ENCODE measurements around the gene LRIG2.
"Not testable (repeated sequence)": the region's sequence is repeated elsewhere in the genome, so short reads cannot be mapped to it uniquely, and the experiment has no call there.

The LRIG2 gene

GRCh38 chr1:113072757-113073478 is at the start of gene LRIG2:
Gene LRIG2 (plus strand): TSS chr1:113073198. CDS start chr1:113073407, 209 bp downstream.
- ATAC-seq, result peak; percentile 96 to 97

DNA sequence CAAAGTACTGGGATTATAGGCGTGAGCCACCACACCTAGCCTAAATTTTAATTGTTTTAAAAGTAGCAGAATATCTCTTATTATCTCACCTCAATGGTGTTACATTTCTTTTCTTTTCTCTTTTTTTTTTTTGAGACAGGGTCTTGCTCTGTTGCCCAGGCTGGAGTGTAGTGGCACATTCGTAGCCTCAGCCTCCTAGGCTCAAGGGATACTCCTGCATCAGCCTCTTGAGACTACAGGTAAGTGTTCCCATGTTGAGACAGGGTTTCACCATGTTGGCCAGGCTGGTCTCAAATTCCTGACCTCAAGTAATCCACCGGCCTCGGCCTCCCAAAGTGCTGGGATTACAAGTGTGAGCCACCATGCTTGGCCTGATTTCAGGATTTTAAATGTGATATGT is 49.7 kb upstream of the LRIG2 start:
- ATAC-seq, result not testable (repeated sequence)

GRCh38 chr1:113027007-113027406 is 46.0 kb upstream of the LRIG2 start:
- no peak for ATAC-seq

GRCh38 chr1:113027449-113027848 is 45.5 kb upstream of the LRIG2 start:
- ATAC-seq, result no peak

DNA sequence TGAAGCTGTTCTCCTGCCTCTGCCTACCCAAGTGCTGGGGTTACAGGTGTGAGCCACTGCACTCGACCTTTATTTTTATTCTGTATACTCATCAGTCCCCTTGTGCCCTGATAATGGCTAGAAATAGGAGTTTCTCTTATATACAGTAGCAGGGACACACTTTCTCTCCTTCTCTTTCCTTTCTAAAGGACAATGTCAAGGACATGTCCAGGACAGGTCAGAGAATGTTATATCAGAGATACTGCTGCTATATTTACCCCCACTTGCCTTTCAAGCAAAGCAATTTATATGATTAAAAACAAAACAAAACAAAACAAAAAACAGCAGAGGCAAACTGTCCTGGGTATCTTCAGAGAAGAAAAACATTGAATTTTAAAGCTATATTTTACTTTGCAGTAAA is 43.2 kb upstream of the LRIG2 start:
- ATAC-seq, result no peak

GRCh38 chr1:113031171-113031933 is 41.6 kb upstream of the LRIG2 start:
- no peak for ATAC-seq

DNA sequence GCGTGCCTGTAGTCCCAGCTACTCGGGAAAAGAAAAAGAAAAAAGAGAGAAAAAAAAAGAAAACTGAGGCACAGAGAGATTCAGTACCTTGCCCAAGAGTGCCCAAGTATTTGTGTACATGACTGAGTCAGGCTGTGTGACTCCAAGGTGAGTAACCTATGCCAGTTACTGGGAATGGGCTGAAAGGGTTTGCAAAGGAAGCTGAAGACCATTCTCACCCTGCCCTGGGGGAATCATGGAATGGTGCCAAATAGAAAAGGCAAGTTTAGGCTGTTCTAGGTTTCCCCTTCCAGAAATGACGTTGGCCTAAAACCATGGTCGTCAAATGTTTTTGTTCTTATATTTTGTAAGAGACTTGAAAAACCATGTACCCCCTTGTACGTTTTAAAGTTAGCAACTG is 37.9 kb upstream of the LRIG2 start:
- no peak for ATAC-seq

DNA sequence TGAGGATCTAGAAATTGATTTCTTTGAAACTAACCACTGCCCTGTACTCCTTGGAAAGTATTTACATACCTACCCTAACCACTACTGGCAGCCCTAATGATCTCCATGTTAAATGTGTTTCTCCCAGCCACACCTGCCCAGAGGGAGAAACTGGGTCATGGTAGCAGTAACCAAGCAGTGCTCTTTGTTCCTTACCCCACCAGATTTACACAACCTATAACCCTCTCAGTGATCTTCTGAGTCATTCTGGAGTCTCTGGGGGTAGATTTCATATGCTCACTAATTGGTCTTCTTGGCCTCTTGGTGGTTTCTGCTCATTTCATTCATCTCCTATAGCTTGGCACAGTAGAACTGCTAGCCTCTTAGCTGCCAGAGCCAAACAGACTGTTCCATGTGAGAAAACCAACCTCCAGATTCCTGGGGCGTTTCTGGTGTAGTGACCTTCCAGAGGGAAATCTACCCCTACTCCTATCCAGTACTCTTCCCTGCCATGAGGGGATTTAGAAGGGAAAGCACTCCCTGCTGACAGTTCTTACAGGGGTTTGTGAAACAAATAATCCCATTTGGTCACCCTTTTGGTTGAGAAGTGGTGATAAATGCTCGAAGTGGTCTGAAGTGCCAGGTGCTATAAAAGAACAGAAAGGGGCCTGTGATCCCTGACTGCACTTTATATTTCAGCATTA is 36.2 kb upstream of the LRIG2 start:
- ATAC-seq, result no peak

- no peak for ATAC-seq
Observed at GRCh38 chr1:113040041-113040440, 33.0 kb upstream of the LRIG2 start.

GRCh38 chr1:113040718-113041412 is 32.1 kb upstream of the LRIG2 start:
- no peak for ATAC-seq

DNA sequence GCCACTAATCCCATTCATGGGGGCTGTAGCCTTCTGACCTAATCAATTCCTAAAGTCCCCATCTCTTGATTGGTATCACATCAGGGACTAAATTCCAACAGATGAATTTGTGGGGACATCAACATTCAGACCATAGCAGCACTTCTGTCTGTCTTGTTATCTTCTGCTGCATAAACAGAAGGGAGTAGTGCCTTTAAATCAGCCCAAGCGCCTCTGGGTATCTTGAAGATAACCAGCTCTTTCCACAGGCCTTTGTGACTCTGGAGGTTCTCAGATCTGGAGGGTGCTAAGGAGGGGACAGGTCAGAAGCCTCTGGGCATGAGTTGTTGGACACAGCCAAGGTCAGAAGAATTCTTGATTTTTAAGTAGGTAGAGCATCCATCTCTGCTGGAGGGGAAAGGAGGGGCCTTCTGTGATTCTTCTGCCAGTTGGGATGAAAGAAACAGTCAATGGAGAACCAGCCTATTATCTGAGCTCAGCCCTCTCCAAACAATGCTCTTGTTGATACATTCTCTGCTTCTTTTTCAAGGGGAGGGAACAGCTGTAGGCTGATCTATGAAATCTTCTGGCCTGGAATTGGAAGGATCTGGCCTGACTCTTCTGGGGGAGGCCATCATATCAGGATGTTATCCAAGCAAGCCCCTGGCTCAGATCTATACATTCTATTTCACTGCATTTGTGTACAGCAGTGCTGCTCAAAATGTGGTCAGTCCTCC is 31.3 kb upstream of the LRIG2 start:
- no peak for ATAC-seq

- ATAC-seq, result peak in 1 of 2 donors; percentile 14
Observed at GRCh38 chr1:113042285-113043143, 30.5 kb upstream of the LRIG2 start.

GRCh38 chr1:113043144-113043488 is 29.9 kb upstream of the LRIG2 start:
- ATAC-seq, result not testable (repeated sequence)

DNA sequence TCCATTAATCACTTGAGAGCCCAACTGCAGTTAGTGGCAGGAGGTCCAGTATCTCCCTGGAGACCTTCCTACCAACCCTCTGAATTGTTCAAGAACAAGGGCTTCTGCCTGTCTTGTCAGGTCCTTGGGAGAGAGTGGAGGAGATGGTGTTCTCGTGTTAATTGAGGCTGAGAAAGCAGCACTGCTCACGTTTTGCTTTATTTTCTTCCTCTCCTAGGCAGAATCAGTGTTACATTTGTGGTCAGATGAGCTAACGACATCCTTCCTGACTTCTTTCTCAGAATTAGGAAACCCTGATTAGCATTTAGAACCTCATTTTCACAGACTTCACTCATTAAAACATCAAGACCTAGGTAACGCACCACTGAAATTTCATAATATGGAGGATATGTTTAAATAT is 26.4 kb upstream of the LRIG2 start:
- ATAC-seq, result peak; percentile 63 to 77

GRCh38 chr1:113048064-113048463 is 24.9 kb upstream of the LRIG2 start:
- no peak for ATAC-seq

DNA sequence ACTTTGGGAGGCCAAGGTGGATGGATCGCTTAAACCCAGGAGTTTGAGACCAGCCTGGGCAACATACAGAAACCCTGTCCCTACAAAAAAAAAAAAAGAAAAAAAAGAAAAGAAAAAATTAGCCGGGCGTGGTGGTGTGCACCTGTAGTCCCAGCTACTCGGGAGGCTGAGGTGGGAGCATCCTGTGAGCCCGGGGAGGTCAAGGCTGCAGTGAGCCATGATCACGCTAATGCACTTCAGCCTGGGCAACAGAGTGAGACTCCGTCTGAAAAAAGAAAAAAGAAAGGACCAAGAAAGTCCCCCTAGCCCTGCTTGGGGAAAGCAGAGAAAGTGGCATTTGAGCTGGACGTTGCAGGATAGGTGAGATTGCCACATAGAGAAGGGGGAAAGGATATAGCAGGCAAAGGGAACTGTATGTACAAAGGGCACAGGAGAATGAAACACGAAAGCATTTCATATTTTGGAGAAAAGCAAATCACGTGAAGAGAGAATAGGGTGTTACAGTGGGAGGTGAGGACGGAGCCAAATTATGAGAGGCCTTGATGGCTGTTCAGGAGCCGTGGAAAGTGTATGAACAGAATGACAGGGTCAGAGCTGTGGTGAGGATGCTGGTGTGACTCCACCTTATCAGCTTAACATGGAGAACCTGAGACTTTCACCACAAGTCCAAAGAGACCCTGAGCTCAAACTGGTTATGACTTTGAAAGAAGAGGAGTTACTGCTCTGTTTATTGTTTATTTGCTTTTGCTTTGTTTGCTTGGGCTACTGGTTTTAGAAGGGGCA is 19.5 kb upstream of the LRIG2 start:
- ATAC-seq, result no peak

- ATAC-seq, result no peak
Observed at GRCh38 chr1:113055570-113055969, 17.4 kb upstream of the LRIG2 start.

DNA sequence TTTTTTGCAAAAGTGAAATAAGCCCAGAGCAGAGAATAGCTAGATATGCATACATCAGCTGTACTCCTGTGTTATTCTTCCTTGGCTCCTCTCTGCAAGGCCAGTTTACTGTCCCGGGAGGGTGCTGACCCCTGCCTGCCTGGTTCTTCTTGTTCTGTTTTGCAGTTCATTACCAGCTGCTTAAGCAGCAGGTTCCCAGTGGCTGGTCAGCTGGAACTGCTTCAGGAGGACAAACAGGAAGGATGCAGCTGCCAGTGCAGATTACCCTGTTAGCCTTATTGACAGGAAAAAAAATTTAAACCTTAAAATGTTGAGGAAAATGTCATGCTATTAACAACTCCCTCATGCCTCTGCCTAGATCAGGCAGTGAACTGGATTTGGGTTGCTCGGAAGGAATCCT is 16.0 kb upstream of the LRIG2 start:
- no peak for ATAC-seq

DNA sequence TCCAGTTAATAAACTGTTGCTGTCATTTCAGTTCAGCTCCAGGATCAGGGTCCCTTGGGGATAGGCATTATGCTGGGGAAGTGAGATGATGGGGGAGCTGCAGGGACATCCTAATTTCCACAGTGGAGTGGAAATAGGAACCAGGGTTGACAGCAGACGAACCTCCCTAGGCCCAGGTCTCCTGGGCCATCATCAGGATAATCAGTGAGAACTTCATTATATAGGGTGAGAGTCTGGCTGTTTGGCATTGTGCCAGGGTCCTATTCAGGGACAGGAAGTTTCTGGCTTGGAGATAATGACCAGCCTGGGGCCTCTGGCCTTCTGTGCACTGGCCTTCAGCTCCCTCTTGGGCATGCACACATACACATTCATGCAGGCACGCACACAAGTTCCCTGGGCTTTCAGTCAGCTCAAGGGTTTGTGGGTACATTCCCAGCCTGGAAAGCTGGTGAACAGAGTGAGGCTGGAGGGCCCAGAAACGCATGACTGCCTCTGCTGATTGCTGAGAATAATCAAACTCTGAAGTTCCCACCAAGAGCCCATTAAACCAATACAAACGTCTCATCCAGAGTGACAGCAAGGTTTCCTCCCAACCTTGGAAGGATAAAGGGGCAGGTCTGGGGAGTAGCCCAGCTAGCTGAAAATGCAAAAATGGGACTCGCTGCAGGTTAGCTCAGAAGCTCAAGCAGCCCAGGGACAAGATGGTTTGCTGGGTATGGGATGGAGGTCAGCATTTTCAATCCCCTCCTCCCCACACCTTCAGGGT is 13.9 kb upstream of the LRIG2 start:
- ATAC-seq, result no peak

DNA sequence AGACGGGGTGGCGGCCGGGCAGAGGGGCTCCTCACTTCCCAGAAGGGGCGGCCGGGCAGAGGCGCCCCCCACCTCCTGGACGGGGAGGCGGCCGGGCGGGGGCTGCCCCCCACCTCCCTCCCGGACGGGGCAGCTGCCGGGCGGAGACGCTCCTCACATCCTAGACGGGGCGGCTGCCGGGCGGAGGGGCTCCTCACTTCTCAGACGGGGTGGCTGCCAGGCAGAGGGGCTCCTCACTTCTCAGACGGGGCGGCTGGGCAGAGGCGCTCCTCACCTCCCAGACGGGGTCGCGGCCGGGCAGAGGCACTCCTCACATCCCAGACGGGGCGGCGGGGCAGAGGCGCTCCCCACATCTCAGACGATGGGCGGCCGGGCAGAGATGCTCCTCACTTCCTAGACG is 9.5 kb upstream of the LRIG2 start:
- ATAC-seq, result not testable (repeated sequence)

Measured in activated CD4-positive, CD25-positive, alpha-beta regulatory T cell treated with anti-CD3 and anti-CD28 coated beads, Interleukin-2, amount 50 U/mL, for 24 hours (primary cell).